CD14-positive monocyte (primary cell): ENCODE data around the gene C2CD5. TPM values are rescaled to one million over a fixed set of nuclear protein-coding genes. Genes with fewer than 3 reads are reported as not detected.
"Not testable (repeated sequence)": the region's sequence is repeated elsewhere in the genome, so short reads cannot be mapped to it uniquely, and the experiment has no call there.

Source experiments
- DNase-seq, 3 donors: peaks; one replicate each; pipeline ENCODE4 v3.0.0-alpha.2; 2011 to 2022
- H2AFZ ChIP-seq: 2 replicates; pipeline ENCODE4 v1.6.0; 2012; ENCODE audit warnings: mild to moderate bottlenecking, low read depth, low read length, inconsistent platforms; ENCODE audit not compliant: insufficient read depth, poor library complexity, severe bottlenecking
- H3K27ac ChIP-seq, 2 donors: 1 replicate in 1 of 2; 2 replicates in 1 of 2; pipeline ENCODE4 v1.5.1; 2012 to 2013; ENCODE audit warnings: low read length in 2 of 2, control low read depth in 1 of 2, inconsistent platforms in 1 of 2, low read depth in 1 of 2, mild to moderate bottlenecking in 1 of 2
- H3K27me3 ChIP-seq, 2 donors: one replicate each; pipeline versions ENCODE4 v1.6.0 to v1.6.1; 2011 to 2013; ENCODE audit warnings: low read length in 2 of 2; ENCODE audit not compliant: control insufficient read depth in 2 of 2, insufficient read depth in 2 of 2
- H3K36me3 ChIP-seq, 2 donors: replicated peaks in 1 of 2; 1 replicate in 1 of 2; 2 replicates in 1 of 2; pipeline versions ENCODE4 v1.5.1 to v1.6.1; 2012 to 2013; ENCODE audit warnings: low read length in 2 of 2, control low read depth in 1 of 2, inconsistent platforms in 1 of 2, mild to moderate bottlenecking in 1 of 2; ENCODE audit not compliant: insufficient read depth in 2 of 2, control insufficient read depth in 1 of 2
- H3K4me1 ChIP-seq, 2 donors: 1 replicate in 1 of 2; 2 replicates in 1 of 2; pipeline versions ENCODE4 v1.5.1 to v1.6.1; 2012 to 2013; ENCODE audit warnings: low read length in 2 of 2, control low read depth in 1 of 2, inconsistent platforms in 1 of 2, mild to moderate bottlenecking in 1 of 2, moderate library complexity in 1 of 2; ENCODE audit not compliant: insufficient read depth in 2 of 2, control insufficient read depth in 1 of 2
- H3K4me2 ChIP-seq: replicated peaks from 2 replicates; pipeline ENCODE3; 2012; ENCODE audit warnings: low read length, moderate library complexity, mild to moderate bottlenecking; ENCODE audit not compliant: poor library complexity, severe bottlenecking; ENCODE audit errors: extremely low read depth
- H3K4me3 ChIP-seq, 3 experiments: fragments of 200-600 bp in 1 of 3; sonication (generic) in 1 of 3; replicated peaks in 1 of 3; 1 replicate in 2 of 3; 2 replicates in 1 of 3; pipeline ENCODE4 v1.5.1; 2011 to 2013; ENCODE audit warnings: low read length in 3 of 3, mild to moderate bottlenecking in 3 of 3, control low read depth in 2 of 3, low read depth in 2 of 3, inconsistent platforms in 1 of 3, moderate library complexity in 1 of 3
- H3K79me2 ChIP-seq: 2 replicates; pipeline ENCODE4 v1.6.0; 2012; ENCODE audit warnings: mild to moderate bottlenecking, control low read depth, inconsistent platforms, low read length, moderate library complexity; ENCODE audit not compliant: insufficient read depth
- H3K9ac ChIP-seq: 2 replicates; pipeline ENCODE4 v1.6.0; 2017; ENCODE audit warnings: low read length, mild to moderate bottlenecking; ENCODE audit not compliant: insufficient read depth, poor library complexity, severe bottlenecking
- H3K9me3 ChIP-seq, 2 donors: replicated peaks in 1 of 2; 1 replicate in 1 of 2; 2 replicates in 1 of 2; pipeline versions ENCODE4 v1.5.1 to v1.6.1; 2012 to 2013; ENCODE audit warnings: low read length in 2 of 2, control low read depth in 1 of 2; ENCODE audit not compliant: control insufficient read depth in 1 of 2, insufficient read depth in 1 of 2
- H4K20me1 ChIP-seq: 2 replicates; pipeline ENCODE4 v1.6.0; 2012; ENCODE audit warnings: mild to moderate bottlenecking, low read length, control low read depth, moderate library complexity; ENCODE audit not compliant: insufficient read depth
- H3K27ac Mint-ChIP-seq, 7 donors: one replicate each; pipeline ENCODE4 v1.8.0; 2020; ENCODE audit warnings: mild to moderate bottlenecking in 7 of 7, mixed read lengths in 7 of 7, moderate library complexity in 6 of 7, inconsistent platforms in 2 of 7
- H3K27me3 Mint-ChIP-seq, 3 donors: one replicate each; pipeline ENCODE4 v1.8.0; 2021 to 2022; ENCODE audit warnings: low read depth in 3 of 3, mild to moderate bottlenecking in 3 of 3, mixed read lengths in 3 of 3, moderate library complexity in 3 of 3, inconsistent platforms in 1 of 3
- H3K36me3 Mint-ChIP-seq, 2 donors: one replicate each; pipeline ENCODE4 v1.8.0; 2020; ENCODE audit warnings: mixed read lengths in 2 of 2, inconsistent platforms in 1 of 2, mild to moderate bottlenecking in 1 of 2
- H3K4me1 Mint-ChIP-seq: one replicate; pipeline ENCODE4 v1.8.0; 2020; ENCODE audit warnings: mild to moderate bottlenecking, mixed read lengths
- H3K4me3 Mint-ChIP-seq, 2 donors: one replicate each; pipeline ENCODE4 v1.8.0; 2020; ENCODE audit warnings: mild to moderate bottlenecking in 2 of 2, mixed read lengths in 2 of 2, moderate library complexity in 1 of 2
- H3K9me3 Mint-ChIP-seq, 7 donors: one replicate each; pipeline ENCODE4 v1.8.0; 2020 to 2022; ENCODE audit warnings: mixed read lengths in 7 of 7, mild to moderate bottlenecking in 6 of 7, moderate library complexity in 6 of 7, inconsistent platforms in 2 of 7
- WGBS: methylation state at CpG from one replicate; pipeline ENCODE4 v1.1.5; 2013; ENCODE audit warnings: missing lambda C conversion rate; ENCODE audit not compliant: insufficient coverage; 5-methylcytosine and 5-hydroxymethylcytosine counted together
- intact Hi-C, 2 donors: fragments of 100-400 bp; cut with micrococcal nuclease; formaldehyde crosslinking; loops; one replicate each; pipeline versions ENCODE4 v1.15.0 to v1.15.1; 2023
- polyA plus RNA-seq, 3 donors: library from polyadenylated mRNA; depleted of rRNA in 1 of 3; unstranded in 2 of 3; stranded (reverse) in 1 of 3; fragments of 300-500 nt in 2 of 3; fragments of >200 nt in 1 of 3; fragmentation: Illumina TruSeq in 2 of 3; gene quantifications; 1 replicate in 2 of 3; 2 replicates in 1 of 3; pipeline ENCODE4 v1.2.3, GENCODE V29; 2012 to 2021
- TF ChIP-seq, protein P1 (sequence below): fragments of 200-600 bp; IDR thresholded peaks from one replicate; pipeline ENCODE4 v1.8.0; 2022; ENCODE audit warnings: antibody characterized with exemption, mild to moderate bottlenecking

C2CD5 gene
- polyA plus RNA-seq, 3 donors = 13.0 to 22.8 (median 13.6) TPM

DNA sequence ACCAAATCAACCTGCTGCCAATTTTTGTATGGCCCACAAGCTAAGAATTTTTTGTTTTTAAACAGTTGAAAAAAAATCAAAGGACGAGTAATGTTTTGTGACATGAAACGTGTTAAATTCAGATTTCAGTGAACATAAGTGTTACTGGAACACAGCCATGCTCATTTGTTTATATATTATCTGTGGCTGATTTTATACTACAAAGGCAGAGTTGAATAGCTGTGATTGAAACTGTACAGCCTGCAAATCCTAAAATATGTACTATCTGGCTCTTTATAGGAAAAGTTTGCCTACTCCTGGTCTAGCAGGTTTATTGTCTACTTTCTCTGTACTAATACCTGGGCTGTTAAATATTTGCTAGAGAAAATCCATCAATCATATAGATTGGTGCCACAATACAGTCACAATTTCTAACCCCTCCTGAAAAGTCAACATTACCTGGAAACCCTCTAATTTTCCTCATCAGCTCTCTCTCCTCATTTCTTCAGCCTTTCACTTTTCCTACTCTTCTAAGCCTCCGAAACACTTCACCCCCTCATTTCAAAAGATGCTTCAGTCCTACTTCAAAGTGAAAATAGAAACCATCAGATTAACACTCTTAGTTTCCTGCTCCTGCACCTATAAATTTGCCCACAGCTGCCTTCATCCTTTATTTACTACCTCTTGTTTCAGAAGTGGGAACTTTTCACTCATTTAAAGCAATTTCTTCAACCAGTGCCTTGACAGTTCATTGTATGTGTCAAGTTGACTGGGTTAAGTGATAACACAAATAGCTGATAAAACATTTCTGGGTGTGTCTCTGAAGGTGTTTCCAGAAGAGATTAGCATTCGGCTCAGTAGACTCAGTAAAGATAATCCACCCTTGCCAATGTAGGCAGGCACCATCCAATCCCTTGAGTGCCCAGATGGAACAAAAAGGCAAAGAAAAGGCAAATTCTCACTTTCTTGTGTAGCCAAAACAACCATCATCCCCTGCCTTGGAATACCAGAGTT, 18.0 kb upstream of the C2CD5 start:
- Histone ChIP-seq H3K9me3 (peaks cover 0 to 3% of the 10 kb centered on the region in 2 donors), H2AFZ (no peak overlapping the region), H3K79me2 (no peaks in the 10 kb centered on the region), H4K20me1 (no peaks in the 10 kb centered on the region), H3K9ac (no peak overlapping the region), H3K4me2 (no peak overlapping the region), H3K36me3 (no peaks in the 10 kb centered on the region), H3K27ac (no peak overlapping the region), H3K4me3 (no peak overlapping the region), H3K27me3 (no peaks in the 10 kb centered on the region), H3K4me1 (no peaks in the 10 kb centered on the region)
- Mint-ChIP-seq H3K27ac (no peak overlapping the region), H3K9me3 (peaks cover 2 to 17% (median 5%) of the 10 kb centered on the region in 7 donors), H3K4me1 (no peaks in the 10 kb centered on the region), H3K27me3 (peaks cover 0 to 2% (median 0%) of the 10 kb centered on the region in 3 donors), H3K4me3 (no peak overlapping the region), H3K36me3 (no peaks in the 10 kb centered on the region)
- 88% methylated on average over 2 of the region's 4 CpGs for WGBS
- TF ChIP-seq, protein P1, sequence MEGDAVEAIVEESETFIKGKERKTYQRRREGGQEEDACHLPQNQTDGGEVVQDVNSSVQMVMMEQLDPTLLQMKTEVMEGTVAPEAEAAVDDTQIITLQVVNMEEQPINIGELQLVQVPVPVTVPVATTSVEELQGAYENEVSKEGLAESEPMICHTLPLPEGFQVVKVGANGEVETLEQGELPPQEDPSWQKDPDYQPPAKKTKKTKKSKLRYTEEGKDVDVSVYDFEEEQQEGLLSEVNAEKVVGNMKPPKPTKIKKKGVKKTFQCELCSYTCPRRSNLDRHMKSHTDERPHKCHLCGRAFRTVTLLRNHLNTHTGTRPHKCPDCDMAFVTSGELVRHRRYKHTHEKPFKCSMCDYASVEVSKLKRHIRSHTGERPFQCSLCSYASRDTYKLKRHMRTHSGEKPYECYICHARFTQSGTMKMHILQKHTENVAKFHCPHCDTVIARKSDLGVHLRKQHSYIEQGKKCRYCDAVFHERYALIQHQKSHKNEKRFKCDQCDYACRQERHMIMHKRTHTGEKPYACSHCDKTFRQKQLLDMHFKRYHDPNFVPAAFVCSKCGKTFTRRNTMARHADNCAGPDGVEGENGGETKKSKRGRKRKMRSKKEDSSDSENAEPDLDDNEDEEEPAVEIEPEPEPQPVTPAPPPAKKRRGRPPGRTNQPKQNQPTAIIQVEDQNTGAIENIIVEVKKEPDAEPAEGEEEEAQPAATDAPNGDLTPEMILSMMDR = no peak
- DNase-seq = no peak
- intact Hi-C loops = no loop called here

DNA sequence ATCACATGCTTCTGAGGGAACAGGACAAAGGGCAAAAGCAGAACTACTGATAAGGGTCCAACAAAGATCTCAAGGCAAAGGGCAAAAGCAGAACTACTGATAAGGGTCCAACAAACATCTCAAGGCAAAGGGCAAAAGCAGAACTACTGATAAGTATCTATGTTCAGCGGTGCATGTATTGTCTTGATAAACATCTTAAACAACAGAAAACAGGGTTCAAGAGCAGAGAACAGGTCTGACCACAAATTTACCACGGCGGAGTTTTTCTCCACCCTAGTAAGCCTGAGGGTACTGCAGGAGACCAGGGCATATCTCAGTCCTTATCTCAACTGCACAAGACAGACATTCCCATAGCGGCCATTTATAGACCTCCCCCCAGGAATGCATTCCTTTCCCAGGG, 10.4 kb upstream of the C2CD5 start:
- not testable (repeated sequence) for H3K4me1 Mint-ChIP-seq, H3K27me3 Mint-ChIP-seq, H3K9ac ChIP-seq, H3K27ac Mint-ChIP-seq, H3K27ac ChIP-seq, H3K27me3 ChIP-seq, H3K4me2 ChIP-seq, H2AFZ ChIP-seq, H3K4me3 ChIP-seq, H3K4me1 ChIP-seq, H4K20me1 ChIP-seq, H3K36me3 Mint-ChIP-seq, H3K4me3 Mint-ChIP-seq, DNase-seq, H3K79me2 ChIP-seq, H3K36me3 ChIP-seq
- 93% methylated on average over 3 of the region's 4 CpGs for WGBS
- intact Hi-C loops = loop anchor here in 1 of 2 donors (5.0 kb wide), 1 partner anchor 53 kb away; no protein-coding TSS in a partner anchor
- H3K9me3 Mint-ChIP-seq = peaks cover 18 to 46% (median 30%) of the 10 kb centered on the region in 7 donors
- peaks cover 21% of the 10 kb centered on the region in 2 donors for H3K9me3 ChIP-seq
